NCI-H2081 treated with DMSO at 0.1 percent for 48 hours (cell line): Measurements from ENCODE around the gene WNT9A.

Experiments used
- DNase-seq: peaks from one replicate; lab custom pipeline; 2025; lab: John Stamatoyannopoulos, UW

Gene WNT9A

GRCh38 chr1:227897704-227898438 is 49.9 kb downstream of the WNT9A start:
- DNase-seq = no peak

- no peak for DNase-seq
Measured at GRCh38 chr1:227896710-227897655, 50.7 kb downstream of the WNT9A start.

- DNase-seq = no peak
Measured at GRCh38 chr1:227895828-227896685, 51.7 kb downstream of the WNT9A start.

GRCh38 chr1:227894831-227895451 is 52.8 kb downstream of the WNT9A start:
- DNase-seq = no peak

- no peak for DNase-seq
Measured at GRCh38 chr1:227893949-227894721, 53.6 kb downstream of the WNT9A start.

GRCh38 chr1:227893300-227893948 is 54.3 kb downstream of the WNT9A start:
- DNase-seq = no peak

GRCh38 chr1:227892489-227893299 is 55.0 kb downstream of the WNT9A start:
- no peak for DNase-seq

- no peak for DNase-seq
Measured at GRCh38 chr1:227891955-227892488, 55.7 kb downstream of the WNT9A start.

GRCh38 chr1:227891223-227891954 is 56.3 kb downstream of the WNT9A start:
- DNase-seq = no peak

- DNase-seq = no peak
Measured at GRCh38 chr1:227890451-227891222, 57.1 kb downstream of the WNT9A start.

- no peak for DNase-seq
Measured at GRCh38 chr1:227889863-227890405, 57.8 kb downstream of the WNT9A start.

GRCh38 chr1:227889047-227889862 is 58.5 kb downstream of the WNT9A start:
- DNase-seq = no peak

- DNase-seq = no peak
Measured at GRCh38 chr1:227888404-227889046, 59.2 kb downstream of the WNT9A start.

- no peak for DNase-seq
Measured at GRCh38 chr1:227887697-227888403, 59.9 kb downstream of the WNT9A start.

GRCh38 chr1:227886993-227887696 is 60.6 kb downstream of the WNT9A start:
- DNase-seq = no peak
